Stimulated activated CD4-positive, alpha-beta T cell treated with anti-CD3 and anti-CD28 coated beads, Interleukin-4, amount 100 ng/mL, for 4 hours (primary cell): ENCODE measurements around the gene TTC24.
"Not testable (repeated sequence)": the region's sequence is repeated elsewhere in the genome, so short reads cannot be mapped to it uniquely, and the experiment has no call there.

Source experiments
- DNase-seq, 2 experiments: peaks; one replicate each; pipeline ENCODE4 v3.0.0-alpha.2; 2020

Gene TTC24

GRCh38 chr1:156579472-156579871 is at the start of gene TTC24:
TSS of gene TTC24 (plus strand) at chr1:156579723. CDS start at chr1:156581365, 1,642 bp downstream.
- DNase-seq: no peak

DNA sequence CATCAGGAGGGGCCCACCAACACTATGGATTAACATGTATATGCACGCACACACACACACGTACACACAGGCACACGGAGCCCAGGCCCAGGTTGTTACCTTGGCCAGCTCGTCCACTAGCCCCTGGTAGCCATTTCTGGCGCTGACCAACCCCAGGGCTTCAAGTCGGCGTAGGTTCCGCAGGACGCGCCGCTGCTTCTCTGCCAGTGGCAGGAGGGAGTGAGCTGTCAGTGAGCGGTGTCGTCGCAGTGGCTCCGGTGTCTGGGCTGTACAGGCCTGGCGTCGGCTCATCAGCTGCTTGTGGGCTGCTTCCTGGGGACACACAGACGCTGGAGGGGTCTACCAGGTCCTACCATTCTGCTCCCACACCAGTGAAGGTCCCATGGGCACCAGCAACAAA is 49.5 kb upstream of the TTC24 start:
- DNase-seq: no peak

- DNase-seq: no peak
Observed at GRCh38 chr1:156532374-156532773, 47.1 kb upstream of the TTC24 start.

GRCh38 chr1:156533568-156534220 is 45.8 kb upstream of the TTC24 start:
- no peak for DNase-seq

DNA sequence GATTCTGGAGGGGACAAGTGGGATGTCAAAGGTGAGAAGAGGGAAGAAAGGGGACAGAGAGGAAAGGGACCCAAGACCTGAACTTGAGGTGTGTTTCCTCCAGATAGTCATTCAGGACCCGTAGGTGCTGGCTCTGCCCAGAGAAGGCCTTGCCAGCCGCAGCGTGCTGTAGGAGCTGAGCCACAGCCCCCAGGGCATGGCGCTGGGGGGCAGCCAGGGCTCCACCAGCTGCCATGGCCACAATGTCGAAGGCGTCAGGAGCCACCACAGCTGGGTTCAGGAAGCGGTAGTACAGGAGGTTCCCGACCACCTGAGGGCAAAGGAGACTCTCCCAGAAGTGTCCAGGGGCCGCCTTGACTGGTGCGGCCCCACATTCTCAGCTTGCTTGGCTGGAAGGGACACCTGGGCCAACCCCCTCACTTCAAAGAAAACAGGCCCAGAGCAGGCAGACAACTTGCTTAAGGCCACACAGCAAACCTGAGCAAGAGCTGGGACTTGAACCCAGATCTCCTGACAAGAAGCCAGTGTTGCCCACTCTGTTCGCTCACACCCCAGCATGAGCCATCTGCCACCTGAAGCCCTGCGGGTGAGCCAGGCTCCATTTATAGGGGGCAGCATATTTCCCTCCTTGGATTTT is 45.0 kb upstream of the TTC24 start:
- no peak for DNase-seq

DNA sequence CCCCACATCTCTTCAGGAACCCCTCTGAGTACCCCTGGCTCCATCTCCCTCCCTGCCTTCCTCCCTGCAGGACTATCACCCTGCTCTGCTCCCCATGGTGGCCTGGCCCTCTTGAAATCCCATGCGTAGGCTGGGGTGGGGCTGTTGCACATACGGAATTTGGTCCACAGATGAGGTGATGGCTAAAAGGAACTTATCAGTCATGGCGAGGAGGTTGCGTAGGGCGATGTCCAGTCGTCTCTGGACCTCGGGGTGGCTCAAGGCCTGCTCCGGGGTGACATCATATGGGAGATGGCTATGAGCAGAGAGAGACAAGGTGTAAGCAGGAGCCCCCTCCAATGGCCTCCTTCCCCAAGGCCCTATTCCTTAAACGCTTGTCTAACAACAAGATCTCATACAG is 42.5 kb upstream of the TTC24 start:
- no peak for DNase-seq

GRCh38 chr1:156538711-156539440 is 40.6 kb upstream of the TTC24 start:
- DNase-seq: no peak

GRCh38 chr1:156539818-156540355 is 39.6 kb upstream of the TTC24 start:
- DNase-seq: no peak

DNA sequence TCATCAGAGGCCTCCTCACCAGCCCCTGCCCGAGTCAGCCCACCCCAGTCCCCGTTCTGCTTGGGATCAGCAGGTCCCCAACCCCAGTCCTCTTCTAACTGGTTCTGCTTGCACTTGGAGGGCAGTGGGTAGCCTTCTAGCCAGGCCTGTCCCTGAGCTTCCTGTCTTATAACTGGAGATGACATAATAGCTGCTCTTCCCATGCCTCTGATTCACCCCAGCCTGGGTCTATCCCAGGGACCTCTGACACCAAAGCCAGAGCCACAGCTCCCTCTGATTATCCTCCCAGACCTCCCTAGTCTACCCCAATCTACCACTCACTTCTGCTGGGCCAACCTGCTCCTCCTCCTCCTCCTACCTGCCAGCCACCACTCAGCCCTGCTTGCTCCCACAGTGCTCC is 38.6 kb upstream of the TTC24 start:
- DNase-seq: no peak

- DNase-seq: no peak
Observed at GRCh38 chr1:156543066-156543465, 36.5 kb upstream of the TTC24 start.

DNA sequence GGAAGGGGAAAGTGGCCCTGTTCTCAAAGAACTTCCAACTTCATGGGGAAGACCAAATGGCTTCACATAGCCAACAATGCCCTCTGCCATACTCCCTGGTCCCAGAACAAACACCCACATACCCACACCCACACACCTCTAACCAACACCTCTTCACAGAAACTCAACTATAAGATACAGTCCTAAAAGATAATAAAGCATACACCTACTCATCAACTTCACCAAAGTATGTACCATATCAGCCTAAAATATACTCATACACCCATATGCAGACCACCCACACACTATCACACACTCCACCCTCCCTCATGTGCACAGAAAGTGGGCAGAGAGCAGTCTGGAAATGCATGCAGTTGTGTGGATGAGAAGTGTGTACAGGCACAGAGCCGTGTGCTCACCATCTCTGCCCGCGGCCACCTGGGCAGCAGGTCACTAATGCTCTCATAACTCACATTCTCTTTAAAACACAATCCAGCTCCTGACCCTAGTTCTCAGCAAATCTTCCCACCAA is 34.9 kb upstream of the TTC24 start:
- no peak for DNase-seq

DNA sequence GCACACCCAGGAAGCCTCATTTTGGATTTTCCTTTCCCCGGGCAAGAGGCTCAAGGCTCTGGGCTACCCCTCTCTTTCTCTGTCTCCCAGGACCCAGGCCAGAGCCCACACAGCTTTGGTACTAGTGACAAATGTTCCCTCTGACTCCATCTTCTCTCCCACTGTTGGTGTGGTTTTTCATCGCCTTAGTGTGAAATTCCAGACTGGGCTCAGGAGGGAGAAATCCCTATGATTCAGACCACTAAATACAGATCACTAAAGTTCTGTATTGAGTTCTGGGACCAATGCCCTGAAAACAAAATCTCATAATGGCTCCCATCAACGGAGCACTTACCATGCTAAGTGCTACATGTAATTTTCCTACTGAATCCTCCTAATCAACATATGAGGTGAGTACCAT is 33.3 kb upstream of the TTC24 start:
- no peak for DNase-seq

DNA sequence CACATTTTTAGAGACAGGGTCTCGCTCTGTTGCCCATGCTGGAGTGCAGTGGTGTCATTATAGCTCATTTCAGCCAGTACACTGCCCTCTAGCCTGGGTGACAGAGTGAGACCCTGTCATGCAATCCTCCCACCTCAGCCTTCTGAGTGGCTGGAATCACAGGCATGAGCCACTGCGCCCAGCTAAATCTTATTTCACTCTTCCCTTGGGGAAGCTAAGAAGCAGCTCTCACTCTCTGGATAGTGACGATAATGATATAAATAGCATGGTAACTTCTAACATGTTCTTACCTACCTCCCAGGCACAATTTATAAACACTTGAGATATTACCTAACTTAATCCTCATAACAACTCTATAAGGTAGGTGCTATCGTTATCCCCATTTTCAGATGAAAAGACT is 32.1 kb upstream of the TTC24 start:
- no peak for DNase-seq

GRCh38 chr1:156547982-156548381 is 31.5 kb upstream of the TTC24 start:
- DNase-seq: no peak

DNA sequence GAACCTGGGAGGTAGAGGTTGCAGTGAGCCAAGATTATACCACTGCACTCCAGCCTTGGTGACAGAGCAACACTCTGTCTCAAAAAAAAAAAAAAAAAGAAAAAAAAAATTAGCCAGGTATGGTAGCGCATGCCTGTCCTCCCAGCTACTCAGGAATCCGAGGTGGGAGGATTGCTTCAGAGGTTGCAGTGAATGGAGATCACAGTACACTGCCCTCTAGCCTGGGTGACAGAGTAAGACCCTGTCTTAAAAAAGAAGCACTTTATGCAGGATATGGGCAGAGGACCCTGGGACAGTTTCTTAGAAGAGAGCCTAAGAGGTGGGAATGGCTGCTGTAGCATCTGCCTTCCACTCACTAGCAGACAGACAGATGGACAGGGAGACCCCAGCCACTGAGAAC is 30.1 kb upstream of the TTC24 start:
- DNase-seq: no peak

DNA sequence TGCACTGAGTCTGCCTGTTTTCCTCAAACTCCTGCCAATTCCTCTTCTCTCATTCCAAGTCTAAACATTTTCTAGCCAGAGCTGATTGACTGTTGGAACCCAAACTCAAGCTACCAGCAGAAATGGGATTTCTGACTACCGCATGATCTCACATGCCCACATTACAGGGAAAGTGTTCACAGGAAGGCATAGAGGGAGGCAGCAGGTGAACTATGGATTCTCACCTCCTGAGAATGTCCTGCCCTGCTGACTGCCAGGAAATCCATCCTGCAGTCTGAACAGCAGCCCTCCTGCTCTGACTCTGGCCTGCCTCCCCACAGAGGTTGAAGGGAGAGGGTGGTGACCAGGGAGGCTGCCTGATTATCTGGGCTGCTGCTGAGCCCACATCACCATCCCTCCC is 29.7 kb upstream of the TTC24 start:
- no peak for DNase-seq

GRCh38 chr1:156550346-156550745 is 29.2 kb upstream of the TTC24 start:
- no peak for DNase-seq

DNA sequence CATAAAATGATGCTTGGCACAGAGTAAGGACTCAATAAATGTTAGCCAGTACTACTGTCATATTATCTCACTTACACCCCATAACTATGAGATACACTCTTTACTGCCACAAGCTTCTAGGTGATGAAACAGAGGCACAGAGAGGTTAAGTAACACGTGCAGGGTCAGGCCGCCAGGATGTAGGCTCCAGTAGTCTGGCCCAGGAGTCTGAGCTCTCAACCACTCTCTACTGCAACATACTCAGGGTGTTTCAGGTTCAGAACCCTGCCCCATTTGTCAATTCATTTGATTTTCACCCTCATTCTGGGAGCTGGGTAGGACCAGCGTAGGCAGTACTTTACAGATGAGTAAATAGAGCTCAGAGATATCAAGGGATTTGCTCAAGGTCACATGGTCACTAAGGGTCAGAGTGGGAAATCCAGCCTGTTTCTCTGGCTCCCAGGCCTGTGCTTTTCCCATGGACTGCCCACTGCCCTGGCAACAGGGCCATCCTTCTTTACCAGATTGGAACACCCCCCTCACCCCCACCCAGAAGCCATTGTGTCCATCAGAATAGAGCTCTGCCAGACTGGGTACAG is 28.4 kb upstream of the TTC24 start:
- no peak for DNase-seq

- DNase-seq: no peak
Observed at GRCh38 chr1:156551869-156552268, 27.7 kb upstream of the TTC24 start.

GRCh38 chr1:156552518-156552917 is 27.0 kb upstream of the TTC24 start:
- no peak for DNase-seq

DNA sequence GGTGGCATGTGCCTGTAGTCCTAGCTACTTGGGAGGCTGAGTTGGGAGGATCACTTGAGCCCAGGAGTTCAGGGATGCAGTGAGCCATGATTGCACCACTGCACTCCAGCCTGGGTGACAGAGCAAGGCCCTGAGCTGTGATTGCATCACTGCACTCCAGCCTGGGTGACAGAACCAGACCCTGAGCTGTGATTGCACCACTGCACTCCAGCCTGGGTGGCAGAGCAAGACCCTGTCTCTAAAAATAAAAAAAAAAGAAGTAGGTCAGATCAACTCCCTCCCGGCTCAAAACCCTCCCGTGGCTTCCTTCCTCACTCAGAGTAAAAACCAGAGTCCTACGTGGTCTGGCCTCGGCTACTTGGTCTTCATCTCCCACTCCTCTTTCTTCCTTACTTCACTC is 26.6 kb upstream of the TTC24 start:
- not testable (repeated sequence) for DNase-seq

GRCh38 chr1:156553860-156554485 is 25.6 kb upstream of the TTC24 start:
- DNase-seq: no peak

DNA sequence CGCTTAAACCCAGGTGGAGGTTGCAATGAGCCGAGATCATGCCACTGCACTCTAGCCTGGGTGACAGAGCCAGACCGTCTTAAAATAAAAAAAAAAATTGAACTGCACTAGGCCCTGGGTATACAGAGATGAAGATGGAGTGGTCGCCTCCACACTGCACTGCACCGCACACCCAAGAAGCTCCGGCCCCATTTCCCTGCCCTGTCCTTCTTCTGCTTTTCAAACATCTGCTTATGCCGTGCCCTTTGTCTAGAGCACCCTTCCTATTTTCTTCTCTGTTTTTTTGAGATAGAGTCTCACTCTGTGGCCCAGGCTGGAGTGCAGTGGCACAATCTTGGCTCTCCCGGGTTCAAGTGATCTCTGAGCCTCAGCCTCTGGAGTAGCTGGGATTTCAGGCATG is 24.6 kb upstream of the TTC24 start:
- DNase-seq: no peak
